NCI-H524 (cell line): ENCODE data around the gene ZMIZ1.
A peak's percentile ranks its signal among the peaks of the same experiment; 100 is the strongest.
"Not testable (repeated sequence)": the region's sequence is repeated elsewhere in the genome, so short reads cannot be mapped to it uniquely, and the experiment has no call there.

Experiments
- DNase-seq, 2 experiments: peaks; one replicate each; lab custom pipeline; 2025; lab: John Stamatoyannopoulos, UW

Gene ZMIZ1

DNA sequence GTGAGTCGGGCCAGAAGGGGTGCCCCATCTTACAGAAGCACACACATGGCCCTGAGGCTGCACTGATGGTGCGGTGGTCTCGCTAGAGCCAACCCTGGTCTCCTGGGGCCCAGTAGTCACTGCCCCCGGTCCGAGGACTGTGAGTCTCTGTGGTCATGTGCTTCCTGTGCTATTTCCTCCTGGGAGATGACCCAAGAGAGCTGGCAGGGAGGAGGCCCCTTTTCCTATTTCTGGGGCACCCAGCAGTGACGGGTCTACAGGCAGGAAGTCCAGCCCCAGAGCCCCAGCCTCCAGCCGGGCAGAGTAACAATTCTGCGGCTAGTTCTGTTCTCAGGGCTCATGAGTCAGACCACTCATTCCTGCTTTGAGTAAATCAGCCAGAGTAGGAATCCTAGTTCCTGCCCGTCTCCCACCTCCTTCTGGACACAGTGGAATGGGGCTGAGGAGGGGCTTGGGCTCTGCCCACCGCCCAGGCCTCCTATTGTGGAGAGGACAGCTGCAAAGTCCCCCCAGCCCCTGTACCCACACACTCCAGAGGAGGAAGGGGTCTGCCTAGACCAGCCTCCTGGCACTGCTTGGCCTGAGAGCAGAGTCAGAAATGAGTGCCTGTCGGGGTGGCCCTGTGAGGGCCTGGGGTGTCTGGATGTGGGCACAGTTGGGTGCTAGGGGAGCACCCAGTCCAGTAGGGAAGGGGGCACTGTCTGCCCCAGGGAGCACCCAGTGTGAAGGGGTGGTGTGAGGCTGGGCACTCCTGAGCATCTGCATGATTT lies 198.0 kb downstream of the ZMIZ1 start:
- no peak for DNase-seq

DNA sequence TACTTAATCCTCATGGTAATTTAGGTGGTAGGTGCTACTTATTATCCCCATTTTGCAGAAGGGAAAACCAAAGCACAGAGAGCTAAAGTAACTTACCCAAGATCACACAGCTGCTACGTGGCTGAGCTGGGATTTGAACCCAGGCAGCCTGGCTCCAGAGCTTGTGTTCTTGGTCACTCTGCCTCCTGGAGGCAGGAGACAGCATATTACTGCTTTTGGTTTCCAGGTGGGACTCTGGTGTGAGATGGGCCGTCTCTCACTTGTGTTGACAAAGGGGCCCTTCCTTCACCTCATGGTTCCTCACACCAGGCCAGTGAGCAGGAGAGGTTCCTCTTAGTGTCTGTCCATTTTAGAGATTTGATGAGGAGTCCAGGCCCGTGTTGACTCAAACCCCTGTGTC lies 198.7 kb downstream of the ZMIZ1 start:
- DNase-seq = no peak

DNA sequence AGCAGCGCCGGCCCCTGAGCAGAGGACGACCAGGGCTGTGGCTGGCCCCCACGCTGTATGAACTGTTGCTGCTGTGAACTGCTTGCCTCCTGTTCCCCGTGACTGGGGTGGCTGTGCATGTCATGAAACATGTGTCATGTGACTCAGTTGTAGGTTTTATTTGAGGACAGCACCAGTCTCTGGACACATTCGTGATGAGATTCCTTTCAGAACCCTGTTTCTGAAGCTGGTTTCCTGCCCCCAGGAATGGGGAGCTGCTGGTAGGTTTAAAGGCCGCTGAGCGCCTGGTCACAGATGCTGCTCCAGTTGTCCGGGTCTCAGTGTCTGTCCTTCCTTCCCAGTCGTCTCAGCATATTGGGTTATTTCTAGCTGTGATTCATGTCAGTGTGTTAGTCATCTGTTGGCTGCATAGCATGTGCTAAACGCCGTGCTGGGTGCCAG lies 199.4 kb downstream of the ZMIZ1 start:
- no peak for DNase-seq

DNA sequence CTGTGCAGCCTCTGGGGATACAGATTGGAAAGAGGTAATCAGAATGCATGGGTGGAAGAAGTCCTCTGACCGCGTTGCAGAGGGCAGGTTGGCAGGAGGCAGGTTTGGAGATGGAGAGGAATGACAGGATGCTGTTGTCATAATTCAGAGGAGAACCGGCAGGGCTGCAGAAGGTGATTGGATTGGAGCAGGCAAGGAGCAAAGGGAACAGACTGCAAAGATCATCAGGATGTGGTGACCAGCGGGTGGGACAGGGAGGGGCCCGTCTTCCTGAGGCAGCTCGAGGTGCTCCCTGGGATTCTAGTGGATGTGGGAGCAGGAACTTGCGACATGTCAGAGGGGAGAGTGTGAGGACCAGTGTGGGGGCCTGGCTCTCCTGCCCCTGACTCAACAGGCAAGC lies 200.0 kb downstream of the ZMIZ1 start:
- no peak for DNase-seq

DNA sequence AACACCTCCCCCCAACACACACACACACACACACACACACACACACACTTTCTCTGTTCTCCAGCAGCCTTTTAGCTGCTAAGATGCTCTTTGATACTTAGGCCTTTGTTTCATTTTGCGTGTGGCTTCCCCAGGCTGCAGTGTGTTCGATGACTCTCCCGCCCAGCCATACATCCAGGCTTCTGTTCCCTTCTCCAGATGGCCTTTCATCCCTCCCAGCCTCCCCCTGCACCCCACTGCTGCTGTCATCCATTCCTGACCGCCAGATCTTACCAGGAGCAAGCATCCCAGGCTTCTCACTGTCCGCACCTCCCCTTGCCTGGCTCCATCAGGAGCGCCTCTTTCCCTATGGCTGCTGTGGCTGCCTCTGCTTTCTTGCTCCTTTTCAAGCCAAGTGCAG lies 200.7 kb downstream of the ZMIZ1 start:
- peak in 1 of 2 experiments; percentile 33 for DNase-seq

DNA sequence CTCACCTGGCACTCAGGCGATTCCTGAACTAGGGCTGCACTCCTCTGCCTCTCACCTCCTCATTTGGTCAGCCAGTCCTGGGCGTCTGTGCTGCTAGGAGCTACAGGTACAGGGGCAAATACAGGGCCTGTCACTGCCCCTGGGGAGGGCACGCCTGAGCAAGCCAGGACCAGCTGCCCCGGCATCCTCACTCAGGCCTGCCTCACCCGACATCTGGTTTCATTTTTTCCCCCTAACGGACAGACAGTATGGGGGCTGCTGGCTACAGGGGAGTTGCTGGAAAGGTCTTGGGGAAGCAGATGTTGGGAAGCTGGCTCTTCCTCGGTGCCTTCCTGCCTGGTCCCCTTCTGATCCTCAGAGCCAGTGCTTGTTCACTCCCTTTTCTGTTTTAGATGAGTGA lies 201.2 kb downstream of the ZMIZ1 start:
- DNase-seq = peak in 1 of 2 experiments; percentile 19

DNA sequence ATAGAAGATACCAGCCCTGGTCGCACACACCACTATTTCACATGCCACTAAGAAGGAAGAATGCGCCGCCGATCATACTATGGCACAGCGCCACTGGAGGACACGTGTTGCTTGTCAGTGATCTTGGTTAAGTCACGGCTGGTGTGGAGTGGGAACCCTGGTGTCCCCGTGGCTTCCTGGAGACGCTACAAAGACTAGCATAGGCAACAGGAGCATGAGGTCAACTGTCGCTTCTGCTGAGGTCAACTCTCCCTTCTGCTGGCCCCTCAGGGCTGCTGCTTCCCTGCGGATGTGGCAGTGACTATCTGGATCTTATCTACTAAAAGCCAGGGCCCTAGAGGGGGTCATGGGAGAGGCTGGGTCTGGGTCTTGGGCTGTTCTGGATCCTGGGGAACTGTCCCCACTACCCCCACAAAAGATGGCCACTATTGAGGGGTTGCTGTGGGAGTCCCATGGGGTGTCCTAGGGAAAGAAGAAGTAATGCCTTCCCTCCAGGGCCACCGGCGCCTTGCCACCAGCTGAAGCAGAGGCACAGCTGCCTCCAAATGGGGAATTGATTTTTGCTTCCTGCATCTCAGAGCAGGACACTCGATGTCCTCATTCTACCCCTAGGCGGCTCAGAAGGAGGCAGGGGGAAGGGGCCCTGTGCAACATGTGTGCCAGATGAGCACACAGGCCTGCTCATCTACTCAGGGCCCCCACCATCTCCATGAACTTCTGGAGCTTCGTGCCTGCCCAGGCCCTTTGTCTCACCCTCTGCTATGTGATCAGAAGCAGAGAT lies 201.9 kb downstream of the ZMIZ1 start:
- DNase-seq = peak in 1 of 2 experiments; percentile 30

DNA sequence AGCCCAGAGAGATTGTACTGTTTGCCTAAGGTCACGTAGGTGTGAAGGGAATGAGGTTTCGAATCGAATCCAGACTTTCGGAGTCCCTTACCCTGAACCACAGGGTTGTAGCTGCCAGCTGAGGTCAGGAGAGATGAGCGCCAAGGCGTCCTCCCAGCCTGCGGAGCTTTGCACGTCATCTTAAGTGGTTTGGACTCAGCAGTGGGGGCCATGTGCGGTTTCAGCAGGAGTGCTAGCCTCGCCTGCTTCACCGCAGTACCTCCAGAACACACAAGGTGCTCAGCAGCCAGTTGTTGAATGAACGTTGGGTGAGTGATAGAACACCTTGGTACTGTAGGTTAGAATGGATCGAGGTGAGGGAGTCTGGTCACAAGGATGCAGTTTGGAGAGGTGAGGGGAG lies 203.6 kb downstream of the ZMIZ1 start:
- DNase-seq = no peak

DNA sequence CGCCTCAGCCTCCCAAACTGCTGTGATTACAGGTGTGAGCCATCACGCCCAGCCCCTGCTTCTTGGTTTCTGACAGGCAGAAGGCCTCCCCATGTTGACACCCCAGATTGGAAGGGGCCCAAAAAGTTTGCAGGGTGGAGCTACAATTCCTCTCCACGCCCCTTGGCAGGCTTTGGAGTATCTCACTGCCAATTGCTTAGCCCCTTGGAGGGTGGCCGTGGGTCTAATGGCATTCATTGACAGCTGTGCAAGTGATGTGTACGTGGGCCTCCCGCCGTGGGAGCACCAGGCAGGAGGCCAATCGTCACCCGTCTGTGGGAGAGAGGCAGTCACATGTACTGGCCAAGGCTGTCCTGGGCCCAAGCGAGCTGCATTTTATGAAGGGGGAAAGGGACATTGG lies 204.8 kb downstream of the ZMIZ1 start:
- DNase-seq = no peak

DNA sequence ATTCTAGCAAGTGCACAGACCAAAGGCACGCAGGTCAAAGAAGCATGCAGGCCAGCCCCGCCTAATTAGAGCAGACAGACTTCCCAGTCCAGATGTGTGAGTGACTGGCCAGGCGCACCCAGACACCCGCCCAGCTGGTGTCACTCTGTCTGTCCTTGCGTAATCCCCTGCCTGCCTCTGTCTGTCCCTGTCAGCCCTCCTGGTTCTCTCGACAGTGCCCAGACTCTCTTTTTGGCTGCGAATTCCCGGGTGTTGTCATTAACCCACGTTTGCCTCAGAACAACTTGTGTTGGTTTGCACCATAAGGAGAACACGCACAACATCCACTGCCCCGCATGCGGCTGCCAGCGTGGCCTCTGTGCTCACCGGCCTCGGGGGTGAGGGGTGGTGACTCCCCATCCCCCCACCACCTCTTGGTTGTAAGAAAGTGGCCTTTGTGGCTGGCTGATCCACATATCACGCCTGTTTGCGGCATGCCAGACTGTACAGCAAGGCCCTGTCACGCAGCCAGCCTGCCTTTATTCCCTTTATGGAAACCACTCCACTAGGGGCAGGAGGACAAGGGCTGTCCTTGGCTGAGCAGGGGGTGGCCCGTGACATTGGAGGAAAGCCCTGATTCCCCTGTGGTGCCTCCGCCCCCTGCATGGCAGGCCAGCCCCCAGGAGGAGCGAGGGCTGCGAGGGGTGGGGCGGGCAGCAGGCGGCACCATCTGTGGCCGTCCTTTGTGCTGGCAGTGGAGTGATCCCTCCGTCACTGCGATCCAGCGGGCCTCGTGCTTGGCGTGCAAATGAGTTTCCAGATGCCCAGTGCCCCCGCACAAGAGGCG lies 205.7 kb downstream of the ZMIZ1 start:
- peak; percentile 45 to 81 for DNase-seq

DNA sequence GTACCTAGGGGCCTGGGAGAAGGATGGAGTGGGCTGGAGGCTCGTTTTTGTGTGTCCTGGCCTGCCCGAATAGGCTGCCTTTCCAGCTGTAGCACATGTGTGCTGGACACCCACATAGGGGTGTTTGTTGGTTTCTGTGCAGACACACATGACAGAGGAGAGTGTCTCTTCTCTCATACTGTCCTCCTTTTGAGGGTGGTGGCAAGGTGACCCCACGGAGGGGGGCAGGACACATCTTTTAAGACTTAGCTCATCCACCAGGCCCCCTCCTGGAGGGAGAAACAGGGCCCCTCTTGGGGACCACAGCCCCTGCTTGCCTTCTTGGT lies 206.3 kb downstream of the ZMIZ1 start:
- no peak for DNase-seq

DNA sequence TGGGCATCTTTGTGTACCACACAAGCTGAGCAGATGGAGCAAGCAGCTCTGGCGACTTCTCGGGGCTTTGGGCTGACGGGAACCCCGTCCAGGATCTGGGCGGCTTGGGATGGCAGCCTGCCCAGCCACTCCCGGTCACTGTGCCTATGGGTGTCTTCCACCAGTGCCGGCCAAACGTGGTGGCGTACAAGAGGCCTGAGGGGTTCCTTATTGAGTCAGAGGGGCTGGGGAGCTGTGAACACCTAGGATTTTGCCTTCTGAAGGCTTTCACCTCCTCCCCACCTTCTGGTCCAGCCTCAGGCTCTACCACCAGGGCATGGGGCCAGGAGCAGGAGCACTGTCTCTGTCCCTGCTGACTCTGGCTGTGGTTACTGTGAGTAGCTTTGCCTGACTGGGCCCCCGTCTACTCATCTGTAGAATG lies 206.7 kb downstream of the ZMIZ1 start:
- peak in 1 of 2 experiments; percentile 16 for DNase-seq

DNA sequence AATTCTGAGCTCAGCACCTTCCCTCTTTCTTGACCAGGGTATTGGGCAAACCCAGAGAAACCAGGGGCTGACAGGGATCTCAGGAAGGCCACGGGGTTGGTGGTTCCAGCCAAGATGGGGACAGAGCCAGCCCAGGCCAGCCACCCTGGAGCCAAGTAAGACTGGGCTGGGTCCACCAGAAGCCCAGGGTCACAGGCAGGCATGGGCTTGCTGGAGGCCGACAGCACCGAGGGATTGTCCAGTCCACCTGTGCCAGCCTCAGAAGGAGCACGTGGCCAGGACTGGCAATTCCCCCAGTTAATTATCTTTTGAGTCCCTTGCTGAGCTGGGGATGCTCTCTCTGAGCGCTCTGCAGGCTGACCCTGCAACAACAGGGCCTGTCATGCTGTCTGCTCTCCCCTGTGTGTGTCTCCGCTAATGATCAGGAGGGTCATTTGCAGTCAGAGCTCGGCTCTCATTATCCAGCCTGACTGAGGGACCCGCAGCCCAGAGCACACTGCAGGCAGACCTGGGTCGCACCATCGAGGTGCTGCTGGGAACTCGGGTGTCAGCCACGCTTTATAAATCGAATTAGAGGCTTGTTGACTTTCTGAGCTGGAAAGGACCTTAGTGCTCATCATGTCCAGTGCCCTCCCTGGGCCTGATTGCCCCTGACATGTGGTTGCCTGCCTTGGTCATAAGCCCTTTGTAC lies 209.0 kb downstream of the ZMIZ1 start:
- peak in 1 of 2 experiments; percentile 25 for DNase-seq

DNA sequence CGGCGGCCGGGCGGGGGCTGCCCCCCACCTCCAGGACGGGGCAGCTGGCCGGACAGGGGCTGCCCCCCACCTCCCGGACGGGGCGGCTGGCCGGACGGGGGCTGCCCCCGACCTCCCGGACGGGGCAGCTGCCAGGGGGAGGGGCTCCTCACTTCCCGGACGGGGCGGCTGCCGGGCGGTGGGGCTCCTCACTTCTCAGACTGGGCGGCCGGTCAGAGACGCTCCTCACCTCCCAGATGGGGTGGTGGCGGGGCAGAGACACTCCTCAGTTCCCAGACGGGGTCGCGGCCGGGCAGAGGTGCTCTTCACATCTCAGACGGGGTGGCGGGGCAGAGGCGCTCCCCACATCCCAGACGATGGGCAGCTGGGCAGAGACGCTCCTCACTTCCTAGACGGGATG lies 210.3 kb downstream of the ZMIZ1 start:
- DNase-seq = not testable (repeated sequence)

DNA sequence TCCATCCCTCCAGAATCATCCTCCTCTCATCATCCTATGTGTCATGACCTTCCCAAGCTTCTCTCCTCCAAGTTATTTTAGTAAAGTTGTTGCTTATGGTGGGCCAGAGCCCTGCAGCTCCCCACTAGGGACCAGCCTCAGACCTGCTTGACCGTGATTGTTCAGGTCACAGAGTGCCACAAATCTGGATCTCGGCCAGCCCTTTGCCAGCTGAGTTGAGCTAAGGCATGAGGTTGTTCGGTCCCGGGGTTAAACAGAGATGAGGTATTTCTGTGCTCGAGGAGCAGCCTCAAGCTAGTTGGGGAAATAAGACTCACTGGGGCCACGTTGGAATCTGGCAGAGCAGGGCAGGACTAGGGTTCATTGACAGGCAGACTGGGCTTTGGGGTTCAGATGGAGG lies 212.2 kb downstream of the ZMIZ1 start:
- DNase-seq = no peak

DNA sequence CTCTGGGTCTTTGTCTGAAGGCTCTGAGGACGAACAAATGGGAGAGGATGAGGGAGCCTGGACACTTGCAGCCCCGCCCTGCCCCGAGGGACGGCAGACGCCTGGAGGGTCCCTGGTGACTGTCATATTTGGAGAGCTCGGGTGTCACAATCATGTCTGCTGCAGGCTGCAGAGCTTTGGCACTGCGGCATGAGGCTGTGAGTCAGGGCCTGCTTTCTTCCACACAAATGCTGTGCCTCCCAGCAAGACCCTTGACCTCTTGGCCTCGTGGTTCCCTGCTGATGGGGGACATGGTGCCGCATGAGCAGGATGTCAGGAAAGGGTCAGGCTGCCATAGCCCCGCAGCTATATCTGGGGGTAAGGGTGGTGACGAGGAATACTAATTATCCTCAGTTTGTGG lies 213.6 kb downstream of the ZMIZ1 start:
- peak in 1 of 2 experiments; percentile 6 for DNase-seq

DNA sequence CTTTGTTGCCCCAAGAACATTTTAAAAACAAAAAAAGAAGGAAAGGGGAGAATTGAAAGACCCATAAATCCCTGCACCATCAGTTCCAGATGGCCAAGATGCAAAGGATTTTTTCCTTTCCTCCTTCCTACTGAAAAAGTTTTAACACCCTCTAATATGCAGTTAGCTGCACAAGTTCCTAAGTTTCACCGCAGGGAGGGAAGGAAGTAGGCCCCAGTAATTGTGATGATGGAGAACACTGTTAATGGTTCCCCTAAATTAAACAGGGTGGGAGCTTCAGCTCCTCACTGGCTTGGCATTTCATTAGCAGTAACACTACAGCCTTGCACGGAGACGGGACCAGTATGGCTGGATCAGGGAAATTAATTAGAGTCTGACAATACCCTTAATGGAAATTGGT lies 214.8 kb downstream of the ZMIZ1 start:
- DNase-seq = no peak

DNA sequence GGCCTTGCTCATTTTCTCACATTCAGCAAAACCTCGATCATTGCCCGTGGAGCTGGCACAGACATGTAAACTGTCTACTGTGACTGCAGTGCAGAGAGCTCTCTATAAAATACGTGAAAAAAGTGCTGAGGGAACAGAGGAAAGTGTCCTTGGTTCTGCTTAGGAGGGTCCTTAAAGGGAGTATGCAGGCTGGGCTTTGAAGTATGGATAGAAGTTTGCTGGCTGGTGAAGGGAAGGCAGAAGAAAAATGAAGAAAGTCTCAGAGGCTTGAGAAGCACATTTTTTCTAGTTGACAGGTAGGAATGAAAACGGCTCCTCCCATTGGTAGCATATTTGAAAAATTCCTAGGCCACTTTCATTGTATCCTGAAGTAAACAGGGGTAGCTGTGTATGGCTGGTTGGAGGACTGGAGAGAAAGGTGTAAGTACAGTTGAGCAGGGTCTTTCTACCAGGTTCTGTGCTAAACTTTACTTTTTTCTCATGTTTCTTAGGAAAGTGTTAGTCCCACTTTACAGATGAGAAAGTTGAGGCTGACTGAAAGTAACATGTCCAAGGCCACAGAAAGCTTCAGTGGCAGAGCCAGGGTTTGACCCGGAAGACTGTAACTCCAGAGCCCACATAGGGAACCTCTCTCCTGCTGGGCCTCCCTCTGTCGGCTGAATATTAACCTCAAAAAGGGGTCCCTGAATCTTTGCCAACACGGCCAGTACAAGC lies 215.5 kb downstream of the ZMIZ1 start:
- no peak for DNase-seq

DNA sequence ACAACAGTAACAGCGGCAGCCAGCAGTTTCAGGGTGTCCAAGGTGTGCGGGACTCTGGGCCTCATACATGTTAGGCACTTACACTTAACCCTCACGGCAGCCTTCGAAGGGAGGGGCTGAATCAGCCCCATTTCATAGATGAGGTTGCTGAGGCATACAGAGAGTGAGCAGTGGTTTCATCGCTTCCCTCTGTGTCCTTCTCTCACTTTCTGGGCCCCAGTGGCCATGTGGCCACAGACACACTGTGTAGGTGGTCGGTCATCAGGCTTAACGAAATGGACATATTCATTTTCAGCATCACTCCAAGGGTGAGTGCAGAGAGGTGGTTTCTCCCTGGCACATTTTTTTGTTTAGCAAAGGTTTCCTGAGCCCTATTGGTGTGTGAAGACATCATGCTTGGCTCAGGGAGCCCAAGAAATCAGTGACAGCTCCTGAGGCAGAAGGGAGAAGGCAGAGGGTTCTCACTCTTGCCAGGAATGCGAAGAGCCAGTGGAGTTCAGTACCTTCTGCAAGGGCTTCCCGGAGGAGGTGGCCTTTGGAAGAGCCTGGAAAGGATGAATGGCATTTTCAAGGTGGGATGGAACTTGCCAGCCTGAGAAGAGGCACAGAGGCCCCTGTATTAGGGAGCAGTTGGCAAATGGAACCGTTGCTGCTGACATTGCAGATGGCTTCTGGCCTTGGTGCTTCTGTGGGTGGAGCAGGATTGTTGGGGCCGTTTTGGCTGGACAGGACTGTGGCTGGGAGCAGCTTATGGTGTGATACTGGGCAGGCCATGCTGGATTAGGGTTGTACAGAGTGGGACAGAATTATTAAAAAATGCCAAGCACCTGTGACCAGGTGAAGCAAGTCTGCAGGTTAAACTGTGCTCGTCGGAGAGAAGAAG lies 216.8 kb downstream of the ZMIZ1 start:
- no peak for DNase-seq

DNA sequence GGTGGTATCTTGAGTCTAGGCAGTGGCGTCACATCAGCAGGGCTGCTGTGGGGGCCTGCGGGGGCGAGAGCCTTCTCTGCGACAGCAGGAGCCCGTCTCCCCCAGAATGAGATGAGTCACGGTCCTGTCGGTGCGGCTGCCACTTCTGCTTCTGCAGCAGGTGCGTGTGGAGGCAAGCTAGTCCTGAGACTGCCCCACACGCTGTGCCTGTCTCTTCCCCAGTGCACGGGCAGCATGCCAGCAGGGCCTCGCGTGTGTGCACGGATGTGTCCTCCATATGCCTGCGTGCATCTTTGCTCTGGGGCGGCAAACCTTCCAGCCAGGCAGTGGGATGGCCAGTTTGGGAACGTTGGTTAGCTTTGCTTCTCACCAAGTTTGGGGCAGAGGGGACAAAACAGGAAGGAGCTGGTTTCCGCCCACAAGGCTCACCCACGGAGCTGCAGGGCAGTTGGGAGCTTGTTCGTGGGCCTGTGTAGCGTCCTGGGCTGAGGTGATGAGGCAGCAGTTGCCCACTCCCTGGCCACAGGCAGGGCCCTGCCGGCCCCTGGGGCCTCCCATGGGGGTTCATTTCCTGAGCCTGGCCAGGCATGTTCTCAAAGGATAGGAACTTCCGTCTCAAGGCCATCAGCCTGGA lies 217.7 kb downstream of the ZMIZ1 start:
- DNase-seq = peak; percentile 25 to 79
